ENCODE results near the gene TATDN2. TPM values are rescaled to one million over a fixed set of nuclear protein-coding genes. Genes with fewer than 3 reads are reported as not detected.

Gene TATDN2
- polyA plus RNA-seq, 1 of the 3 experiments (the other 2 are of a cell fraction) = 14.7 TPM

GRCh38 chr3:10272977-10273376, 24.7 kb downstream of the TATDN2 start:
- 96% methylated on average over 2 of the region's 2 CpGs for WGBS (ENCODE audit: low lambda C conversion rate)
- H3K9ac ChIP-seq = no peak overlapping the region
- H3K27me3 ChIP-seq (ENCODE audit: insufficient read depth) = no peaks in the 10 kb centered on the region
- DNase-seq = no peak
- H3K27ac ChIP-seq (ENCODE audit: low read depth in 2 of 2, low read length in 1 of 2) = no peak overlapping the region
- peaks cover 4% of the 10 kb centered on the region for H3F3A ChIP-seq (replicated peaks; ENCODE audit: insufficient read depth)
- no peaks in the 10 kb centered on the region for H3K9me2 ChIP-seq
- peaks cover 23 to 31% of the 10 kb centered on the region in 2 experiments for H3K36me3 ChIP-seq (replicated peaks in 1 of 2; ENCODE audit: control insufficient read depth in 1 of 2, insufficient read depth in 2 of 2, low read length in 1 of 2)
- ChIA-PET CTCF (interaction anchor here (0.7 kb wide), 1 partner anchor 9 kb away, joined by 3 read pairs; no protein-coding TSS in a partner anchor), POLR2A (no interaction called here)
- H2AFZ ChIP-seq (ENCODE audit: low read depth) = no peak overlapping the region
- peaks cover 97% of the 10 kb centered on the region for H3K79me2 ChIP-seq (ENCODE audit: insufficient read depth)
- H3K4me1 ChIP-seq (ENCODE audit: control insufficient read depth in 1 of 2, insufficient read depth in 2 of 2, low read depth in 1 of 2, low read length in 1 of 2) = peaks cover 0 to 6% of the 10 kb centered on the region in 2 experiments; a peak in 1 of 4 replicates
- no peak for TF ChIP-seq REST (IDR thresholded peaks at IDR 0.05; ENCODE audit: low read depth, low read length)
- TF ChIP-seq RAD21 (IDR thresholded peaks at IDR 0.05; ENCODE audit: low read length) = no peak
- H4K20me1 ChIP-seq (ENCODE audit: insufficient read depth) = peaks cover 32% of the 10 kb centered on the region
- no peak overlapping the region for H3K4me3 ChIP-seq (ENCODE audit: low read depth in 2 of 2, low read length in 1 of 2)
- H3K4me2 ChIP-seq = 0 out of 2 replicates have a peak overlapping the region, but pooled peaks have one; percentile 2
- H3K9me3 ChIP-seq = no peaks in the 10 kb centered on the region

DNA sequence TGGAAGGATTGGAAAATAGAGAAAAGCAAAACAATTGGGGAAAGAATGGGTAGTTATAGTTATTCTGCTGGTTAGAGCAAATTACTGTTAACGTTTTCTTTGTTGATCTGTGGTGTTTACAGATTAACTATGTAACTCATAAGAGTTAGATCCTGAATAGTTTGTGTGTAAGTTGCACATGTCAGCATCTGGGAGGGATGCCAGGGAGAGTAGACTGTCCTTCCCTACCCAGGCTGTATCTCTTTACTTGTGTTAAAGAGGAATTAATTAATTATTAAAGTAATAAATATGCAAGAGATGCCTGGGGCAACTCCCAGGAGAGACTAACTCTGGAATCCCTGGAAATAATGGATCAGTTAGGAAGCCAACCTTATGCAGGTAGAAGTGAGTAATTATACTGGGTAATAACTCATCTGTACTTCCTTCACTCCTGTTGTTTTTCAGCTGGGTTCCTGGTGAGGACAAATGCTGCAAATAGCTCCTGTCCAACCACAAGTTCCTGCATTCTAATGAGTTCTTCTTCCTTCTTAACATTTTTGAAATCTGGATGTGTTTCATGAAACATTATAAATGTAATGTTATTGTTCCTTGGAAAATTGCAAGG, 25.5 kb downstream of the TATDN2 start:
- H3K27ac ChIP-seq (ENCODE audit: low read depth in 2 of 2, low read length in 1 of 2) = no peak overlapping the region
- H3K9ac ChIP-seq = no peak overlapping the region
- H3K9me3 ChIP-seq = no peaks in the 10 kb centered on the region
- ChIA-PET POLR2A (no interaction called here), CTCF (no interaction called here)
- H3K27me3 ChIP-seq (ENCODE audit: insufficient read depth) = no peaks in the 10 kb centered on the region
- H3K4me3 ChIP-seq (ENCODE audit: low read depth in 2 of 2, low read length in 1 of 2) = no peak overlapping the region
- no peak overlapping the region for H2AFZ ChIP-seq (ENCODE audit: low read depth)
- TF ChIP-seq FOXM1 (IDR thresholded peaks at IDR 0.05; ENCODE audit: low read depth) (no peak), NRF1 (IDR thresholded peaks at IDR 0.05; ENCODE audit: low read depth, low read length) (no peak), JUND (IDR thresholded peaks at IDR 0.05) (no peak), GABPA (IDR thresholded peaks at IDR 0.05; ENCODE audit: low read depth) (no peak), POLR2AphosphoS5 (IDR thresholded peaks at IDR 0.05; ENCODE audit: low read depth, low read length) (no peak), YY1 (IDR thresholded peaks at IDR 0.05; ENCODE audit: low read depth) (no peak)
- TF ChIP-seq, protein P1, sequence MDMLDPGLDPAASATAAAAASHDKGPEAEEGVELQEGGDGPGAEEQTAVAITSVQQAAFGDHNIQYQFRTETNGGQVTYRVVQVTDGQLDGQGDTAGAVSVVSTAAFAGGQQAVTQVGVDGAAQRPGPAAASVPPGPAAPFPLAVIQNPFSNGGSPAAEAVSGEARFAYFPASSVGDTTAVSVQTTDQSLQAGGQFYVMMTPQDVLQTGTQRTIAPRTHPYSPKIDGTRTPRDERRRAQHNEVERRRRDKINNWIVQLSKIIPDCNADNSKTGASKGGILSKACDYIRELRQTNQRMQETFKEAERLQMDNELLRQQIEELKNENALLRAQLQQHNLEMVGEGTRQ (IDR thresholded peaks at IDR 0.05; ENCODE audit: borderline replicate concordance, low read depth, low read length) = no peak
- peaks cover 30% of the 10 kb centered on the region for H4K20me1 ChIP-seq (ENCODE audit: insufficient read depth)
- peaks cover 24 to 35% of the 10 kb centered on the region in 2 experiments for H3K36me3 ChIP-seq (replicated peaks in 1 of 2; ENCODE audit: control insufficient read depth in 1 of 2, insufficient read depth in 2 of 2, low read length in 1 of 2)
- H3K79me2 ChIP-seq (ENCODE audit: insufficient read depth) = peaks cover 89% of the 10 kb centered on the region
- H3F3A ChIP-seq (replicated peaks; ENCODE audit: insufficient read depth) = peaks cover 4% of the 10 kb centered on the region
- H3K9me2 ChIP-seq = no peaks in the 10 kb centered on the region
- H3K4me2 ChIP-seq = 0 out of 2 replicates have a peak overlapping the region, but pooled peaks have one; percentile 2
- H3K4me1 ChIP-seq (ENCODE audit: control insufficient read depth in 1 of 2, insufficient read depth in 2 of 2, low read depth in 1 of 2, low read length in 1 of 2) = peaks cover 3 to 6% of the 10 kb centered on the region in 2 experiments; a peak in 2 of 4 replicates
- 74% methylated on average over 1 of the region's 1 CpG for WGBS (ENCODE audit: low lambda C conversion rate)
- DNase-seq = no peak

Measured in SK-N-SH (cell line).